RWPE2 (cell line): ENCODE measurements around the gene EXTL2.
"Not testable (repeated sequence)": the region's sequence is repeated elsewhere in the genome, so short reads cannot be mapped to it uniquely, and the experiment has no call there.

Experiments used
- ATAC-seq: fragments of 200-7000 bp; cut with Tn5 transposase; 3 replicates; pipeline ENCODE4 v1.9.1; 2021; ENCODE audit warnings: low read depth
- DNase-seq: peaks from one replicate; pipeline ENCODE4 v3.0.0-alpha.2; 2020; ENCODE audit warnings: low spot score
- H3K27ac ChIP-seq: fragments of 450-650 bp; 2 replicates; pipeline ENCODE4 v1.5.1; 2017; ENCODE audit warnings: mild to moderate bottlenecking; ENCODE audit not compliant: poor library complexity, severe bottlenecking
- H3K27me3 ChIP-seq: fragments of 250-450 bp; sonication (Bioruptor Pico); 2 replicates; pipeline ENCODE4 v1.5.1; 2021; ENCODE audit warnings: mild to moderate bottlenecking, moderate library complexity; ENCODE audit not compliant: insufficient read depth, poor library complexity, severe bottlenecking
- H3K36me3 ChIP-seq: fragments of 250-450 bp; sonication (Bioruptor Pico); 2 replicates; pipeline ENCODE4 v1.5.1; 2020; ENCODE audit warnings: low read depth, mild to moderate bottlenecking, moderate library complexity
- H3K4me1 ChIP-seq: fragments of 250-450 bp; sonication (Bioruptor Pico); 2 replicates; pipeline ENCODE4 v1.5.1; 2021; ENCODE audit warnings: mild to moderate bottlenecking, moderate library complexity; ENCODE audit not compliant: insufficient read depth, poor library complexity, severe bottlenecking
- H3K4me3 ChIP-seq: fragments of 250-450 bp; sonication (Bioruptor Pico); 2 replicates; pipeline ENCODE4 v1.5.1; 2021; ENCODE audit warnings: mild to moderate bottlenecking, moderate library complexity; ENCODE audit not compliant: severe bottlenecking
- H3K9me3 ChIP-seq: fragments of 250-450 bp; sonication (Bioruptor Pico); 2 replicates; pipeline ENCODE4 v1.5.1; 2021; ENCODE audit warnings: mild to moderate bottlenecking, moderate library complexity; ENCODE audit not compliant: severe bottlenecking
- TF ChIP-seq, protein P1 (sequence below): fragments of 450-650 bp; IDR thresholded peaks from one replicate; pipeline ENCODE4 v1.5.1; 2017; ENCODE audit warnings: mild to moderate bottlenecking, moderate library complexity; ENCODE audit not compliant: poor library complexity, severe bottlenecking

The EXTL2 gene

DNA sequence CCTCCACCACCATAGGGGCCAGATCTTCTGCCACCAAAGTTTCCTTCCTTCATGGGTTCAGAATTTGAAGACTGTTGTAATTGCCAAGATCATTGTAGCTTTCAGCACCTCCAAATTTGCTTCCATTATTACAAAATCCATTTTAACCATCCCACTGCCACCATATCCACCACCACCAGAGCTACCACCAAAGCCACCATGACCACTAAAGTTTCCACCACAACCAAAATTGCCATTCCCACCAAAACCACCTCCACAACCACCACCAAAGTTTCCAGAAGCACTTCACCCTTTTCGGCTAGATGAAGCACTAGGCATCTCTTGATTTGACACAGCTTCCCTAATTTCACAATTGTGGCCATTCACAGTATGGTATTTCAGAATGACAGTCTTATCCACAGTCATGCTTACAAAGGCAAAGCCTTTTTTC, 46.5 kb upstream of the EXTL2 start:
- H3K36me3 ChIP-seq, result peaks cover 58% of the 10 kb centered on the region
- H3K27ac ChIP-seq, result no peak overlapping the region
- no peaks in the 10 kb centered on the region for H3K27me3 ChIP-seq
- ATAC-seq, result no peak
- H3K4me1 ChIP-seq, result no peaks in the 10 kb centered on the region
- no peak for DNase-seq
- no peak overlapping the region for H3K4me3 ChIP-seq
- no peaks in the 10 kb centered on the region for H3K9me3 ChIP-seq
- TF ChIP-seq, protein P1, sequence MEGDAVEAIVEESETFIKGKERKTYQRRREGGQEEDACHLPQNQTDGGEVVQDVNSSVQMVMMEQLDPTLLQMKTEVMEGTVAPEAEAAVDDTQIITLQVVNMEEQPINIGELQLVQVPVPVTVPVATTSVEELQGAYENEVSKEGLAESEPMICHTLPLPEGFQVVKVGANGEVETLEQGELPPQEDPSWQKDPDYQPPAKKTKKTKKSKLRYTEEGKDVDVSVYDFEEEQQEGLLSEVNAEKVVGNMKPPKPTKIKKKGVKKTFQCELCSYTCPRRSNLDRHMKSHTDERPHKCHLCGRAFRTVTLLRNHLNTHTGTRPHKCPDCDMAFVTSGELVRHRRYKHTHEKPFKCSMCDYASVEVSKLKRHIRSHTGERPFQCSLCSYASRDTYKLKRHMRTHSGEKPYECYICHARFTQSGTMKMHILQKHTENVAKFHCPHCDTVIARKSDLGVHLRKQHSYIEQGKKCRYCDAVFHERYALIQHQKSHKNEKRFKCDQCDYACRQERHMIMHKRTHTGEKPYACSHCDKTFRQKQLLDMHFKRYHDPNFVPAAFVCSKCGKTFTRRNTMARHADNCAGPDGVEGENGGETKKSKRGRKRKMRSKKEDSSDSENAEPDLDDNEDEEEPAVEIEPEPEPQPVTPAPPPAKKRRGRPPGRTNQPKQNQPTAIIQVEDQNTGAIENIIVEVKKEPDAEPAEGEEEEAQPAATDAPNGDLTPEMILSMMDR, result no peak

DNA sequence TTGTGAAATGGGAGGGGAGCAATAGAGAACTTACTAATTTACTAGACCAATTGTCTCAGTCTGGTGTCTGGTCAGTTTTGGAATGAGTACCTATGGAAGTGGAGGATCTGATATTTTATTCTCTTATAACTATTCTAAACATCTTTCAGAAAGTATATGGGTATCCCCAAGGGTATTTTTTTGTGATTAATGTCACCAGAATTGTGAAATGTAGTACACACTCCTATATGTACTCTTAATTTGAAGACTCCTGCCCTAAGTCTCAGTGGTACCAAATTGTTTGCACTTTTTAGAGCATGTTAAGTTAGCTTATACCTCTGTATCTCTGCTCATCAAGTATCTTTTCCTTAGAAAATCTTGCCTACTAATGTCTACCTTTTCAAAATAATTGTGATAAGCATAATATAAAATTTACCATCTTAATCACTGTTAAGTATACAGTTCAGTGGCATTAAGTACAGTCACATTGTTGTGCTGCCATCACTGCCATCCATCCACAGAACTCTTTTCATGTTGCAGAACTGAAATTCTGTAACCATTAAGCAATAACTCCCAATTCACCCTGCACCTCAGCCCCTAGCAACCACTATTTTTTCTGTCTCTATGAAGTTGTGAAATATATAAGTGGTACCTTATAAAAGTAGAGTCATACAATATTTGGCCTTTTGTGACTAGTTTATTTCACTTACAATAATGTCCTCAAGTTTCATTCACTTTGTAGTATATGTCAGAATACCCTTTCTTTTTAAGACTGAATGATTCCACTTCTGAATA, 41.7 kb upstream of the EXTL2 start:
- ATAC-seq (no peak), DNase-seq (no peak)
- Histone ChIP-seq H3K9me3 (no peaks in the 10 kb centered on the region), H3K4me1 (no peaks in the 10 kb centered on the region), H3K27me3 (no peaks in the 10 kb centered on the region), H3K36me3 (peaks cover 74% of the 10 kb centered on the region), H3K4me3 (no peak overlapping the region), H3K27ac (no peak overlapping the region)
- TF ChIP-seq, protein P1, result no peak

DNA sequence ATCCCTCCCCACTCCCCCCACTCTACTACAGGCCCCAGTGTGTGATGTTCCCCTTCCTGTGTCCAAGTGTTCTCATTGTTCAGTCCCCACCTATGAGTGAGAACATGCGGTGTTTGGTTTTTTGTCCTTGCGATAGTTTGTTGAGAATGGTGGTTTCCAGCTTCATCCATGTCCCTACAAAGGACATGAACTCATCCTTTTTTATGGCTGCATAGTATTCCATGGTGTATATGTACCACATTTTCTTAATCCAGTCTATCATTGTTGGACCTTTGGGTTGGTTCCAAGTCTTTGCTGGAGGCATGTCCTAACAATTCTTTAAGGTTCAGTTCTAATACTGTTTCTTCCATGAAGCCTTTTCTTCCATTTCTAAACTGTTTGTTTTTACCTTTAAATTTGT, 38.9 kb upstream of the EXTL2 start:
- H3K27me3 ChIP-seq, DNase-seq, H3K4me3 ChIP-seq, H3K27ac ChIP-seq, ATAC-seq, H3K9me3 ChIP-seq, H3K4me1 ChIP-seq: not testable (repeated sequence)
- peaks cover 86% of the 10 kb centered on the region for H3K36me3 ChIP-seq

DNA sequence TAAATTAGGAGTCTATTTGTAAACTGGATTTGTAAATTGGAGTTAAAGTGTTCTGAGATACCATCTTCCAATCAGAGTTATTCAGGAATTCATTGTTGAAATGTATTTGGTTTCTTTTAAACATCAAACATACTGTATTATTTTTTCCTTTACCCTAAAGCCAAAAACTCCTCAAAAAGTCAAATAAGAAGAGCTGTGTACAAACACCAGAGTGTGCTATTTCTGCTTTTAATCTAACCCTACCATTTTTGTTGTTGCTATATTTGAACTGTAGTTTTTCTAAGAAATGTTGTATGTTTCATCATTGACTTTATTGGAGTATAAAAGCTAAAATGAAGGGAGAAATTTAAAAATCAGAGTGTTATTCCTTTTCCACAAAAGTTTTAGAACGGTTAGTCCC, 37.1 kb upstream of the EXTL2 start:
- DNase-seq, result no peak
- H3K27me3 ChIP-seq, result no peaks in the 10 kb centered on the region
- ATAC-seq, result no peak
- no peaks in the 10 kb centered on the region for H3K4me1 ChIP-seq
- H3K27ac ChIP-seq, result no peak overlapping the region
- TF ChIP-seq, protein P1, result peak; percentile 5
- H3K9me3 ChIP-seq, result no peaks in the 10 kb centered on the region
- H3K36me3 ChIP-seq, result peaks cover 74% of the 10 kb centered on the region
- H3K4me3 ChIP-seq, result no peak overlapping the region

DNA sequence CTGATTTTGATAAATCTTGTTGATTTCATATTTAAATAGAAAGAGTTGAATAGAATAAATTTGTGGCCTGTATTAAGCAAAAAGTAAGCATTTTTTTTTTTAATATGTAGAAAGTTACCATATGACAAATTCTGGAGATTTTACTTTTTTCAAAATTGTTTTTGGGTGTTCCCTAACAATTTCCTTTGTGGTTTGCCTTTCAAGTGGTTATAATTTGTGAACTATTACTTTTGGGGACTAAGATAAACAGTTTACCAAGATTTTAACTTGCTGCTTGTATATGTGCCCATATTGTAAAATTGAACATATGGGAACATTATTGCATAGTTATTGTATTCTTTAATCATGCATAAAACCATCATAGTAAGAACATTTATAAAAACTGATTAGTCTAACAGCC, 35.9 kb upstream of the EXTL2 start:
- Histone ChIP-seq H3K27me3 (no peaks in the 10 kb centered on the region), H3K36me3 (peaks cover 76% of the 10 kb centered on the region), H3K9me3 (no peaks in the 10 kb centered on the region), H3K4me3 (no peak overlapping the region), H3K27ac (no peak overlapping the region), H3K4me1 (no peaks in the 10 kb centered on the region)
- TF ChIP-seq, protein P1, result no peak
- ATAC-seq, result no peak
- DNase-seq, result no peak
